MG63 (cell line): ENCODE results near the gene ITGB5. TPM values are rescaled to one million over a fixed set of nuclear protein-coding genes. Genes with fewer than 3 reads are reported as not detected.

ENCODE experiments used
- DNase-seq: peaks from one replicate; pipeline ENCODE4 v3.0.0-alpha.2; 2020
- H3K27me3 ChIP-seq: fragments of 250-450 bp; sonication (Bioruptor Pico); 2 replicates; pipeline ENCODE4 v1.5.1; 2020; ENCODE audit warnings: mild to moderate bottlenecking, moderate library complexity
- H3K36me3 ChIP-seq: fragments of 250-450 bp; sonication (Bioruptor Pico); 2 replicates; pipeline ENCODE4 v1.5.1; 2020; ENCODE audit warnings: mild to moderate bottlenecking, moderate library complexity
- H3K4me3 ChIP-seq: fragments of 250-450 bp; sonication (Bioruptor Pico); 2 replicates; pipeline ENCODE4 v1.5.1; 2020; ENCODE audit warnings: mild to moderate bottlenecking, moderate library complexity
- H3K9me3 ChIP-seq: fragments of 250-450 bp; sonication (Bioruptor Pico); 2 replicates; pipeline ENCODE4 v1.5.1; 2020; ENCODE audit warnings: mild to moderate bottlenecking, moderate library complexity
- total RNA-seq: library from RNA; depleted of rRNA; stranded (reverse); fragments of >200 nt; shearing (Covaris generic); gene quantifications from 2 replicates; pipeline ENCODE4 v1.2.3, GENCODE V29; 2014; ENCODE audit warnings: low replicate concordance

The ITGB5 gene
- total RNA-seq, 1 experiment from 2014 or later = 121 TPM

- Histone ChIP-seq H3K27me3 (no peaks in the 10 kb centered on the region), H3K9me3 (no peaks in the 10 kb centered on the region), H3K4me3 (no peak overlapping the region), H3K36me3 (no peaks in the 10 kb centered on the region; the same call in 1 of the 2 replicates)
- DNase-seq = peak; percentile 79
Measured at GRCh38 chr3:124780356-124780755, 106.8 kb downstream of the ITGB5 start.

- DNase-seq = no peak
- no peaks in the 10 kb centered on the region; the same call in 1 of the 2 replicates for H3K36me3 ChIP-seq
- H3K27me3 ChIP-seq = no peaks in the 10 kb centered on the region
- H3K9me3 ChIP-seq = no peaks in the 10 kb centered on the region
- H3K4me3 ChIP-seq = no peak overlapping the region
Measured at GRCh38 chr3:124779751-124780191, 107.4 kb downstream of the ITGB5 start.

GRCh38 chr3:124779116-124779515 lies 108.0 kb downstream of the ITGB5 start:
- H3K9me3 ChIP-seq = no peaks in the 10 kb centered on the region
- DNase-seq = no peak
- no peak overlapping the region for H3K4me3 ChIP-seq
- no peaks in the 10 kb centered on the region for H3K27me3 ChIP-seq
- H3K36me3 ChIP-seq = no peaks in the 10 kb centered on the region; the same call in 1 of the 2 replicates

GRCh38 chr3:124777762-124778470 lies 109.2 kb downstream of the ITGB5 start:
- no peak overlapping the region for H3K4me3 ChIP-seq
- no peaks in the 10 kb centered on the region for H3K9me3 ChIP-seq
- DNase-seq = no peak
- H3K27me3 ChIP-seq = no peaks in the 10 kb centered on the region
- no peaks in the 10 kb centered on the region; the same call in 1 of the 2 replicates for H3K36me3 ChIP-seq

- Histone ChIP-seq H3K9me3 (no peaks in the 10 kb centered on the region), H3K36me3 (no peaks in the 10 kb centered on the region), H3K27me3 (no peaks in the 10 kb centered on the region), H3K4me3 (no peak overlapping the region)
- no peak for DNase-seq
Measured at GRCh38 chr3:124776856-124777255, 110.3 kb downstream of the ITGB5 start.

- H3K36me3 ChIP-seq = no peaks in the 10 kb centered on the region
- no peak for DNase-seq
- no peaks in the 10 kb centered on the region for H3K9me3 ChIP-seq
- H3K4me3 ChIP-seq = no peak overlapping the region
- H3K27me3 ChIP-seq = no peaks in the 10 kb centered on the region
Measured at GRCh38 chr3:124775877-124776276, 111.3 kb downstream of the ITGB5 start.

- no peaks in the 10 kb centered on the region for H3K27me3 ChIP-seq
- no peaks in the 10 kb centered on the region for H3K36me3 ChIP-seq
- no peak for DNase-seq
- no peaks in the 10 kb centered on the region for H3K9me3 ChIP-seq
- H3K4me3 ChIP-seq = no peak overlapping the region
Measured at GRCh38 chr3:124774841-124775402, 112.2 kb downstream of the ITGB5 start.

GRCh38 chr3:124774327-124774718 lies 112.8 kb downstream of the ITGB5 start:
- Histone ChIP-seq H3K9me3 (no peaks in the 10 kb centered on the region), H3K27me3 (no peaks in the 10 kb centered on the region), H3K4me3 (no peak overlapping the region), H3K36me3 (no peaks in the 10 kb centered on the region)
- peak; percentile 87 for DNase-seq

- Histone ChIP-seq H3K36me3 (peaks cover 3% of the 10 kb centered on the region; the same call in 1 of the 2 replicates), H3K9me3 (no peaks in the 10 kb centered on the region), H3K27me3 (no peaks in the 10 kb centered on the region), H3K4me3 (no peak overlapping the region)
- no peak for DNase-seq
Measured at GRCh38 chr3:124773351-124774326, 113.5 kb downstream of the ITGB5 start.

- no peak overlapping the region for H3K4me3 ChIP-seq
- DNase-seq = peak; percentile 50
- peaks cover 3% of the 10 kb centered on the region; the same call in 1 of the 2 replicates for H3K36me3 ChIP-seq
- no peaks in the 10 kb centered on the region for H3K9me3 ChIP-seq
- H3K27me3 ChIP-seq = no peaks in the 10 kb centered on the region
Measured at GRCh38 chr3:124772081-124772831, 114.9 kb downstream of the ITGB5 start.

- H3K9me3 ChIP-seq = no peaks in the 10 kb centered on the region
- no peaks in the 10 kb centered on the region for H3K27me3 ChIP-seq
- peaks cover 3% of the 10 kb centered on the region; the same call in 1 of the 2 replicates for H3K36me3 ChIP-seq
- no peak for DNase-seq
- H3K4me3 ChIP-seq = no peak overlapping the region
Measured at GRCh38 chr3:124771083-124771445, 116.1 kb downstream of the ITGB5 start.

- H3K27me3 ChIP-seq = no peaks in the 10 kb centered on the region
- H3K4me3 ChIP-seq = no peak overlapping the region
- peaks cover 5% of the 10 kb centered on the region for H3K36me3 ChIP-seq
- no peak for DNase-seq
- H3K9me3 ChIP-seq = no peaks in the 10 kb centered on the region
Measured at GRCh38 chr3:124770336-124771082, 116.7 kb downstream of the ITGB5 start.

- no peaks in the 10 kb centered on the region for H3K9me3 ChIP-seq
- H3K36me3 ChIP-seq = peaks cover 7% of the 10 kb centered on the region
- no peak for DNase-seq
- no peaks in the 10 kb centered on the region for H3K27me3 ChIP-seq
- H3K4me3 ChIP-seq = no peak overlapping the region
Measured at GRCh38 chr3:124769462-124769861, 117.7 kb downstream of the ITGB5 start.

- H3K36me3 ChIP-seq = peaks cover 7% of the 10 kb centered on the region
- H3K9me3 ChIP-seq = no peaks in the 10 kb centered on the region
- no peak overlapping the region for H3K4me3 ChIP-seq
- peak; percentile 57 for DNase-seq
- H3K27me3 ChIP-seq = no peaks in the 10 kb centered on the region
Measured at GRCh38 chr3:124768812-124769211, 118.4 kb downstream of the ITGB5 start.

GRCh38 chr3:124767691-124768090 lies 119.5 kb downstream of the ITGB5 start:
- no peak for DNase-seq
- peaks cover 7% of the 10 kb centered on the region for H3K36me3 ChIP-seq
- no peaks in the 10 kb centered on the region for H3K9me3 ChIP-seq
- H3K4me3 ChIP-seq = no peak overlapping the region
- H3K27me3 ChIP-seq = no peaks in the 10 kb centered on the region

- Histone ChIP-seq H3K9me3 (no peaks in the 10 kb centered on the region), H3K36me3 (peaks cover 7% of the 10 kb centered on the region), H3K4me3 (no peak overlapping the region), H3K27me3 (no peaks in the 10 kb centered on the region)
- DNase-seq = no peak
Measured at GRCh38 chr3:124767264-124767663, 119.9 kb downstream of the ITGB5 start.
